22Rv1 (cell line): ENCODE results near the gene TFF2.

Source experiments
- CTCF ChIP-seq: fragments of 450-650 bp; IDR thresholded peaks from 2 replicates; pipeline ENCODE4 v1.5.1; 2017; ENCODE audit warnings: mild to moderate bottlenecking
- ZFX ChIP-seq: fragments of 450-650 bp; IDR thresholded peaks from 2 replicates; pipeline ENCODE4 v1.6.1; 2017; ENCODE audit warnings: antibody characterized with exemption, borderline replicate concordance

DNA sequence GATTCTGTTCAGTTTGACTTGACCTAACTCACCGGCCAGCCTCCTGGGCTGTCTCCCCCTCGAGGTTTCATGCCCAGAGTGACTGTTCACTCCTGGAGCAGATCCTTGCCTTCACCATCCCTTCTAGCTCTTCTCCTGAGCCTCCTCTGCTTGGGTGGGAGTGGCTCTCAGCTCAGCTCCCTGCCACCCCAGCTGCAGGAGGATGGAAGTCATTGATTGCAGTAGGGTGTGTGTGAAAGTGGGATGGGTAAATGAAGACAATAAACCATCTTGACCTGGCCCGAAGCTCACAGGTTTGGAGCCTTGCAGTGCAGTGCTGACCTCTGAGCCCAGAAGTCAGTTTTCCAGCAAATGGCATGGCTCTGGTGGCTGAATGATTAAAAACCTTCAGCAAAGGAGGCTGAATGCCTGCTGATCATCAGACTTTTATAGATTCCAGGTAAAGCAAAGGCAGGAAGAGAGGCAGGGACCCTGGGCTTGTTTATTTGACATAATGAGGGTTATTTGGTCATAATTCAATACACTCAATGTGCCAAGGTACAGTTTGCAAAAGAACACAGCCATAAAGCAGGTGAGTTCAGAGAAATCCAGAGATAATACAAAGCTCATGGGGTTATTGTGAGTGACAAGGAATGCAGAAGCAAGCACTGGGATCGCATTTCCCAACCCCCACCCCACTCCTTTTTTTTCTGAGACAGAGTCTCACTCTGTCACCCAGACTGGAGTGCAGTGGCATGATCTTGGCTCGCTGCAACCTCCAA, 18.1 kb downstream of the TFF2 start:
- TF ChIP-seq CTCF (no peak), ZFX (no peak)
